Hematopoietic multipotent progenitor cell treated with erythropoietin and hydrocortisone succinate and interleukin-3 and kit ligand, for 17 days (in vitro differentiated cells): Measurements from ENCODE around the gene BTBD18.
"Not testable (repeated sequence)": the region's sequence is repeated elsewhere in the genome, so short reads cannot be mapped to it uniquely, and the experiment has no call there.

Experiments
- DNase-seq: peaks from one replicate; pipeline ENCODE4 v3.0.0-alpha.2; 2015; ENCODE audit warnings: low spot score

The BTBD18 gene

GRCh38 chr11:57728829-57729228 is 22.8 kb downstream of the BTBD18 start:
- DNase-seq: no peak

GRCh38 chr11:57727185-57727584 is 24.4 kb downstream of the BTBD18 start:
- no peak for DNase-seq

GRCh38 chr11:57716726-57717125 is 34.9 kb downstream of the BTBD18 start:
- not testable (repeated sequence) for DNase-seq

- DNase-seq: no peak
Observed at GRCh38 chr11:57713835-57714234, 37.8 kb downstream of the BTBD18 start.

GRCh38 chr11:57712256-57713150 is 39.1 kb downstream of the BTBD18 start, which contains the start of gene TMX2:
Gene TMX2 (plus strand): TSS chr11:57712593. CDS start chr11:57712619, 26 bp downstream.
- peak; percentile 96 for DNase-seq

- peak; percentile 91 for DNase-seq
Observed at GRCh38 chr11:57711414-57712255, 40.0 kb downstream of the BTBD18 start, which contains the start of gene MED19. Gene MED19 (minus strand): TSS chr11:57712215. CDS start chr11:57712179, 36 bp downstream.

GRCh38 chr11:57709802-57710367 is 41.7 kb downstream of the BTBD18 start:
- no peak for DNase-seq

GRCh38 chr11:57705432-57705831 is 46.2 kb downstream of the BTBD18 start:
- DNase-seq: not testable (repeated sequence)

GRCh38 chr11:57704932-57705331 is 46.7 kb downstream of the BTBD18 start:
- no peak for DNase-seq

GRCh38 chr11:57703341-57703740 is 48.3 kb downstream of the BTBD18 start:
- DNase-seq: no peak

- DNase-seq: no peak
Observed at GRCh38 chr11:57700425-57700824, 51.2 kb downstream of the BTBD18 start.

GRCh38 chr11:57699813-57700212 is 51.8 kb downstream of the BTBD18 start:
- DNase-seq: no peak

- no peak for DNase-seq
Observed at GRCh38 chr11:57698843-57699365, 52.7 kb downstream of the BTBD18 start.
